ENCODE measurements around the gene USP13. TPM values are rescaled to one million over a fixed set of nuclear protein-coding genes. Genes with fewer than 3 reads are reported as not detected.

The USP13 gene
- total and polyA plus RNA-seq, 2 of the 13 experiments (the other 11 are each of a cell fraction or from before 2014, with no cell fraction given) = 15.9 to 36.7 TPM

- DNase-seq (ENCODE audit: low spot score) = no peak
- Histone ChIP-seq H3K9ac (ENCODE audit: insufficient read depth, low read depth, low read length) (no peak overlapping the region), H3K9me3 (ENCODE audit: low read length) (no peaks in the 10 kb centered on the region), H3K4me1 (ENCODE audit: insufficient read depth, low read length) (peaks cover 10% of the 10 kb centered on the region), H2AFZ (ENCODE audit: low read length) (no peak overlapping the region), H3K36me3 (replicated peaks in 1 of 2; ENCODE audit: control insufficient read depth in 1 of 2, insufficient read depth in 2 of 2, low read length in 2 of 2) (no peaks in the 10 kb centered on the region), H3K79me2 (ENCODE audit: insufficient read depth, low read length) (peaks cover 15% of the 10 kb centered on the region), H4K20me1 (ENCODE audit: insufficient read depth, low read length) (no peaks in the 10 kb centered on the region), H3K4me3 (replicated peaks in 1 of 3; ENCODE audit: insufficient read depth in 1 of 3, low read depth in 2 of 3, low read length in 3 of 3) (no peak overlapping the region), H3K4me2 (ENCODE audit: low read depth, low read length) (no peak overlapping the region), H3K27ac (ENCODE audit: extremely low read length, insufficient read depth, low read length) (no peak overlapping the region), H3K27me3 (ENCODE audit: control insufficient read depth in 1 of 2, insufficient read depth in 2 of 2, low read length in 2 of 2) (no peaks in the 10 kb centered on the region; a peak in 1 of 5 replicates)
- TF ChIP-seq STAT5B (CRISPR knock-in tag; IDR thresholded peaks at IDR 0.05) (no peak), FOXP1 (IDR thresholded peaks at IDR 0.05) (no peak), FOXP1 (CRISPR knock-in tag; IDR thresholded peaks at IDR 0.05) (no peak), ZNF556 (CRISPR knock-in tag; IDR thresholded peaks at IDR 0.05; ENCODE audit: borderline replicate concordance) (no peak), CHCHD3 (CRISPR knock-in tag; IDR thresholded peaks at IDR 0.05) (no peak), ZNF687 (CRISPR knock-in tag; IDR thresholded peaks at IDR 0.05) (no peak), KAT8 (CRISPR knock-in tag; IDR thresholded peaks at IDR 0.05) (no peak)
- WGBS (ENCODE audit: low lambda C conversion rate) = 93% methylated on average over 4 of the region's 4 CpGs
- in situ Hi-C loops (cut with HindIII; ENCODE audit: extremely low pct_ligation_motif_present, low pct_unique_long_range_greater_than_20kb) = no loop called here
- CTCF ChIA-PET (ENCODE audit: low intra/inter-chr PET ratio, low total read pairs) = no interaction called here
- no peak for ATAC-seq
- no peak for FAIRE-seq
- no TSS peak for BruUV-seq (replicated peaks)
- intact Hi-C loops (cut with micrococcal nuclease; ENCODE audit: unreplicated experiment) = no loop called here
- POLR2A ChIA-PET = no interaction called here
These were observed 42.8 kb upstream of the USP13 start for GRCh38 chr3:179610066-179610465.

Measured in HepG2 (cell line).